ENCODE data around the gene TMPRSS9. TPM values are rescaled to one million over a fixed set of nuclear protein-coding genes. Genes with fewer than 3 reads are reported as not detected.

Gene TMPRSS9
- total and polyA plus RNA-seq, 10 donors, result 0.70 to 4.3 (median 2.7) TPM

GRCh38 chr19:2412449-2412848, 52.4 kb downstream of the TMPRSS9 start:
- Histone ChIP-seq H3K4me3 (no peak overlapping the region), H3K9me3 (peaks cover 0 to 12% (median 1%) of the 10 kb centered on the region in 8 donors), H3K4me1 (peaks cover 0 to 13% (median 5%) of the 10 kb centered on the region in 6 donors), H3K27ac (no peak overlapping the region), H3K36me3 (peaks cover 0 to 13% (median 3%) of the 10 kb centered on the region in 6 donors), H3K27me3 (replicated peaks in 1 of 7) (peaks cover 0 to 21% (median 0%) of the 10 kb centered on the region in 7 donors)
- DNase-seq, result no peak
- TF ChIP-seq POLR2A (IDR thresholded peaks at IDR 0.05) (no peak), POLR2AphosphoS5 (IDR thresholded peaks at IDR 0.05) (no peak)
- TF ChIP-seq, protein P1, sequence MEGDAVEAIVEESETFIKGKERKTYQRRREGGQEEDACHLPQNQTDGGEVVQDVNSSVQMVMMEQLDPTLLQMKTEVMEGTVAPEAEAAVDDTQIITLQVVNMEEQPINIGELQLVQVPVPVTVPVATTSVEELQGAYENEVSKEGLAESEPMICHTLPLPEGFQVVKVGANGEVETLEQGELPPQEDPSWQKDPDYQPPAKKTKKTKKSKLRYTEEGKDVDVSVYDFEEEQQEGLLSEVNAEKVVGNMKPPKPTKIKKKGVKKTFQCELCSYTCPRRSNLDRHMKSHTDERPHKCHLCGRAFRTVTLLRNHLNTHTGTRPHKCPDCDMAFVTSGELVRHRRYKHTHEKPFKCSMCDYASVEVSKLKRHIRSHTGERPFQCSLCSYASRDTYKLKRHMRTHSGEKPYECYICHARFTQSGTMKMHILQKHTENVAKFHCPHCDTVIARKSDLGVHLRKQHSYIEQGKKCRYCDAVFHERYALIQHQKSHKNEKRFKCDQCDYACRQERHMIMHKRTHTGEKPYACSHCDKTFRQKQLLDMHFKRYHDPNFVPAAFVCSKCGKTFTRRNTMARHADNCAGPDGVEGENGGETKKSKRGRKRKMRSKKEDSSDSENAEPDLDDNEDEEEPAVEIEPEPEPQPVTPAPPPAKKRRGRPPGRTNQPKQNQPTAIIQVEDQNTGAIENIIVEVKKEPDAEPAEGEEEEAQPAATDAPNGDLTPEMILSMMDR (IDR thresholded peaks at IDR 0.05 in 8 of 11, conservative IDR thresholded peaks at IDR 0.05 in 3 of 11), result no peak
- 39 to 50% (median 48%) methylated on average over 2 of the region's 2 CpGs for WGBS, 5 donors
- intact Hi-C loops (cut with DNase I; ENCODE audit: low total_unique reads), result no loop called here

- Histone ChIP-seq H3K27ac (no peak overlapping the region), H3K4me3 (no peak overlapping the region), H3K9me3 (peaks cover 0 to 12% (median 1%) of the 10 kb centered on the region in 8 donors), H3K27me3 (replicated peaks in 1 of 7) (peaks cover 0 to 21% (median 0%) of the 10 kb centered on the region in 7 donors), H3K4me1 (peaks cover 0 to 13% (median 5%) of the 10 kb centered on the region in 6 donors), H3K36me3 (peaks cover 0 to 19% (median 5%) of the 10 kb centered on the region in 6 donors)
- no peak for DNase-seq
- TF ChIP-seq POLR2A (IDR thresholded peaks at IDR 0.05) (no peak), POLR2AphosphoS5 (IDR thresholded peaks at IDR 0.05) (no peak)
- TF ChIP-seq, protein P1 (IDR thresholded peaks at IDR 0.05 in 8 of 11, conservative IDR thresholded peaks at IDR 0.05 in 3 of 11), result no peak
- 80 to 92% (median 89%) methylated on average over 7 of the region's 7 CpGs for WGBS, 5 donors
- intact Hi-C loops (cut with DNase I; ENCODE audit: low total_unique reads), result no loop called here
These were observed 53.1 kb downstream of the TMPRSS9 start for GRCh38 chr19:2413159-2413558.

GRCh38 chr19:2413629-2414028, 53.6 kb downstream of the TMPRSS9 start:
- WGBS, 5 donors, result 90 to 97% (median 93%) methylated on average over 7 to 16 of the region's 16 CpGs
- Histone ChIP-seq H3K36me3 (peaks cover 0 to 19% (median 5%) of the 10 kb centered on the region in 6 donors), H3K27me3 (replicated peaks in 1 of 7) (peaks cover 0 to 16% (median 0%) of the 10 kb centered on the region in 7 donors), H3K4me3 (no peak overlapping the region), H3K27ac (no peak overlapping the region), H3K9me3 (peaks cover 0 to 12% (median 1%) of the 10 kb centered on the region in 8 donors), H3K4me1 (peaks cover 0 to 13% (median 5%) of the 10 kb centered on the region in 6 donors)
- TF ChIP-seq POLR2A (IDR thresholded peaks at IDR 0.05), result no peak
- peak in 1 of 3 donors; percentile 18 for TF ChIP-seq POLR2AphosphoS5 (IDR thresholded peaks at IDR 0.05)
- TF ChIP-seq, protein P1 (IDR thresholded peaks at IDR 0.05 in 8 of 11, conservative IDR thresholded peaks at IDR 0.05 in 3 of 11), result no peak
- no peak for DNase-seq
- intact Hi-C loops (cut with DNase I; ENCODE audit: low total_unique reads), result no loop called here

- WGBS, 5 donors, result 86 to 91% (median 88%) methylated on average over 15 to 29 of the region's 29 CpGs
- intact Hi-C loops (cut with DNase I; ENCODE audit: low total_unique reads), result no loop called here
These were observed 55.4 kb downstream of the TMPRSS9 start for GRCh38 chr19:2415281-2415972.

More at GRCh38 chr19:2415281-2415972, 55.4 kb downstream of the TMPRSS9 start:
- no peak for TF ChIP-seq POLR2A (IDR thresholded peaks at IDR 0.05)
- peak in 1 of 3 donors; percentile 55 for TF ChIP-seq POLR2AphosphoS5 (IDR thresholded peaks at IDR 0.05)
- TF ChIP-seq, protein P1 (IDR thresholded peaks at IDR 0.05 in 8 of 11, conservative IDR thresholded peaks at IDR 0.05 in 3 of 11), result no peak
- Histone ChIP-seq H3K4me3 (no peak overlapping the region), H3K4me1 (peaks cover 0 to 13% (median 5%) of the 10 kb centered on the region in 6 donors), H3K36me3 (peaks cover 0 to 19% (median 5%) of the 10 kb centered on the region in 6 donors), H3K27ac (no peak overlapping the region), H3K9me3 (peaks cover 0 to 12% (median 1%) of the 10 kb centered on the region in 8 donors), H3K27me3 (replicated peaks in 1 of 7) (peaks cover 0 to 2% (median 0%) of the 10 kb centered on the region in 7 donors)
- DNase-seq, result no peak
